Measurements from ENCODE around the gene PTTG1IP.

PTTG1IP gene

GRCh38 chr21:44805226-44805625 lies 68.3 kb downstream of the PTTG1IP start:
- H2AFZ ChIP-seq (ENCODE audit: low read depth, low read length), result no peak overlapping the region
- H3K27me3 ChIP-seq (ENCODE audit: insufficient read depth, low read length, poor library complexity), result no peaks in the 10 kb centered on the region
- peaks cover 22% of the 10 kb centered on the region for H3K4me1 ChIP-seq (ENCODE audit: insufficient read depth, low read length)
- no peak overlapping the region for H3K4me3 ChIP-seq (ENCODE audit: low read depth in 1 of 2, low read length in 2 of 2)
- TF ChIP-seq CTCF (IDR thresholded peaks at IDR 0.05; ENCODE audit: borderline replicate concordance, extremely low read depth, low read length, poor library complexity, severe bottlenecking), result no peak
- TF ChIP-seq EZH2 (IDR thresholded peaks at IDR 0.05; ENCODE audit: borderline replicate concordance, low read depth, low read length, severe bottlenecking), result no peak
- no peak overlapping the region for H3K9ac ChIP-seq (ENCODE audit: low read depth, low read length)
- H3K27ac ChIP-seq (ENCODE audit: low read length), result no peak overlapping the region
- H3K79me2 ChIP-seq (ENCODE audit: insufficient read depth, low read length), result peaks cover 55% of the 10 kb centered on the region
- ATAC-seq (ENCODE audit: insufficient read depth, low read depth) (no peak), DNase-seq (no peak)
- H3K4me2 ChIP-seq (ENCODE audit: insufficient read depth, low read length), result no peak overlapping the region
- no peaks in the 10 kb centered on the region for H3K9me3 ChIP-seq (ENCODE audit: insufficient read depth, low read length, severe bottlenecking)
- H3K36me3 ChIP-seq (ENCODE audit: insufficient read depth, low read length), result peaks cover 66% of the 10 kb centered on the region
- peaks cover 38% of the 10 kb centered on the region for H4K20me1 ChIP-seq (ENCODE audit: insufficient read depth, low read length)

GRCh38 chr21:44804762-44805161 lies 68.7 kb downstream of the PTTG1IP start:
- H3K36me3 ChIP-seq (ENCODE audit: insufficient read depth, low read length), result peaks cover 66% of the 10 kb centered on the region
- H3K79me2 ChIP-seq (ENCODE audit: insufficient read depth, low read length), result peaks cover 55% of the 10 kb centered on the region
- no peaks in the 10 kb centered on the region for H3K27me3 ChIP-seq (ENCODE audit: insufficient read depth, low read length, poor library complexity)
- TF ChIP-seq CTCF (IDR thresholded peaks at IDR 0.05; ENCODE audit: borderline replicate concordance, extremely low read depth, low read length, poor library complexity, severe bottlenecking), result no peak
- TF ChIP-seq EZH2 (IDR thresholded peaks at IDR 0.05; ENCODE audit: borderline replicate concordance, low read depth, low read length, severe bottlenecking), result no peak
- H3K9ac ChIP-seq (ENCODE audit: low read depth, low read length), result no peak overlapping the region
- H3K4me2 ChIP-seq (ENCODE audit: insufficient read depth, low read length), result no peak overlapping the region
- no peak for ATAC-seq (ENCODE audit: insufficient read depth, low read depth)
- peaks cover 38% of the 10 kb centered on the region for H4K20me1 ChIP-seq (ENCODE audit: insufficient read depth, low read length)
- no peak overlapping the region for H2AFZ ChIP-seq (ENCODE audit: low read depth, low read length)
- no peak overlapping the region for H3K27ac ChIP-seq (ENCODE audit: low read length)
- peaks cover 26% of the 10 kb centered on the region for H3K4me1 ChIP-seq (ENCODE audit: insufficient read depth, low read length)
- no peak overlapping the region for H3K4me3 ChIP-seq (ENCODE audit: low read depth in 1 of 2, low read length in 2 of 2)
- DNase-seq, result no peak
- H3K9me3 ChIP-seq (ENCODE audit: insufficient read depth, low read length, severe bottlenecking), result no peaks in the 10 kb centered on the region

GRCh38 chr21:44803651-44804050 lies 69.8 kb downstream of the PTTG1IP start:
- H4K20me1 ChIP-seq (ENCODE audit: insufficient read depth, low read length), result peaks cover 33% of the 10 kb centered on the region; the same call in 1 of the 2 replicates
- H2AFZ ChIP-seq (ENCODE audit: low read depth, low read length), result no peak overlapping the region
- no peak overlapping the region for H3K9ac ChIP-seq (ENCODE audit: low read depth, low read length)
- ATAC-seq (ENCODE audit: insufficient read depth, low read depth) (no peak), DNase-seq (no peak)
- no peaks in the 10 kb centered on the region for H3K27me3 ChIP-seq (ENCODE audit: insufficient read depth, low read length, poor library complexity)
- H3K79me2 ChIP-seq (ENCODE audit: insufficient read depth, low read length), result peaks cover 56% of the 10 kb centered on the region
- no peaks in the 10 kb centered on the region for H3K9me3 ChIP-seq (ENCODE audit: insufficient read depth, low read length, severe bottlenecking)
- H3K36me3 ChIP-seq (ENCODE audit: insufficient read depth, low read length), result peaks cover 66% of the 10 kb centered on the region
- H3K4me3 ChIP-seq (ENCODE audit: low read depth in 1 of 2, low read length in 2 of 2), result no peak overlapping the region
- TF ChIP-seq EZH2 (IDR thresholded peaks at IDR 0.05; ENCODE audit: borderline replicate concordance, low read depth, low read length, severe bottlenecking), result no peak
- TF ChIP-seq CTCF (IDR thresholded peaks at IDR 0.05; ENCODE audit: borderline replicate concordance, extremely low read depth, low read length, poor library complexity, severe bottlenecking), result no peak
- H3K4me1 ChIP-seq (ENCODE audit: insufficient read depth, low read length), result peaks cover 34% of the 10 kb centered on the region
- peak overlapping the region; percentile 71; the same call in 1 of the 2 replicates for H3K4me2 ChIP-seq (ENCODE audit: insufficient read depth, low read length)
- no peak overlapping the region for H3K27ac ChIP-seq (ENCODE audit: low read length)
